G401 (cell line): ENCODE measurements around the gene GLOD5. TPM values are rescaled to one million over a fixed set of nuclear protein-coding genes. Genes with fewer than 3 reads are reported as not detected.

Source experiments
- DNase-seq: peaks from one replicate; pipeline ENCODE4 v3.0.0-alpha.2; 2015; ENCODE audit warnings: low spot score
- in situ Hi-C: cut with HindIII; loops from 2 replicates; pipeline ENCODE4 v1.10.0; 2016; ENCODE audit warnings: low sequenced_read_pairs, mixed read lengths
- total RNA-seq: library from RNA; depleted of rRNA; stranded (reverse); fragments of >200 nt; shearing (Covaris generic); gene quantifications from 2 replicates; pipeline ENCODE4 v1.2.3, GENCODE V29; 2014

Gene GLOD5
- total RNA-seq, 1 experiment from 2014 or later = not detected

GRCh38 chrX:48751343-48751742 is 10.2 kb upstream of the GLOD5 start:
- in situ Hi-C loops = no loop called here
- DNase-seq = no peak

- no peak for DNase-seq
- in situ Hi-C loops = no loop called here
These were observed 9.0 kb upstream of the GLOD5 start for GRCh38 chrX:48752498-48752897.

- in situ Hi-C loops = no loop called here
- no peak for DNase-seq
These were observed 7.8 kb upstream of the GLOD5 start for GRCh38 chrX:48753708-48754228.

GRCh38 chrX:48754238-48754637 is 7.3 kb upstream of the GLOD5 start:
- in situ Hi-C loops = no loop called here
- DNase-seq = no peak

GRCh38 chrX:48769230-48769629 is 7.7 kb downstream of the GLOD5 start:
- DNase-seq = no peak
- in situ Hi-C loops = no loop called here

- in situ Hi-C loops = no loop called here
- DNase-seq = no peak
These were observed 8.7 kb downstream of the GLOD5 start for GRCh38 chrX:48770296-48770695.

GRCh38 chrX:48772602-48773001 is 11.1 kb downstream of the GLOD5 start:
- no peak for DNase-seq
- in situ Hi-C loops = no loop called here

GRCh38 chrX:48776818-48777439 is 15.4 kb downstream of the GLOD5 start:
- in situ Hi-C loops = no loop called here
- no peak for DNase-seq

- in situ Hi-C loops = no loop called here
- DNase-seq = no peak
These were observed 17.9 kb downstream of the GLOD5 start for GRCh38 chrX:48779399-48779798.

GRCh38 chrX:48781705-48782104 is 20.2 kb downstream of the GLOD5 start:
- in situ Hi-C loops = no loop called here
- no peak for DNase-seq

- DNase-seq = no peak
- in situ Hi-C loops = no loop called here
These were observed 20.7 kb downstream of the GLOD5 start for GRCh38 chrX:48782216-48782615.

GRCh38 chrX:48782795-48783194 is 21.2 kb downstream of the GLOD5 start:
- DNase-seq = no peak
- in situ Hi-C loops = no loop called here

- in situ Hi-C loops = no loop called here
- no peak for DNase-seq
These were observed 23.2 kb downstream of the GLOD5 start for GRCh38 chrX:48784726-48785125.

- in situ Hi-C loops = no loop called here
- DNase-seq = no peak
These were observed 23.6 kb downstream of the GLOD5 start for GRCh38 chrX:48785186-48785539.

- DNase-seq = no peak
- in situ Hi-C loops = no loop called here
These were observed 24.1 kb downstream of the GLOD5 start for GRCh38 chrX:48785540-48786214.

GRCh38 chrX:48786341-48786800 is 24.8 kb downstream of the GLOD5 start, which contains the start of gene GATA1:
GATA1 (plus strand) TSS chrX:48786590; CDS start chrX:48791110, 4,520 bp downstream.
- in situ Hi-C loops = no loop called here
- DNase-seq = no peak

- DNase-seq = no peak
- in situ Hi-C loops = no loop called here
These were observed 25.4 kb downstream of the GLOD5 start for GRCh38 chrX:48786825-48787504.

- in situ Hi-C loops = no loop called here
- no peak for DNase-seq
These were observed 26.2 kb downstream of the GLOD5 start for GRCh38 chrX:48787505-48788443.
